Hepatocyte (in vitro differentiated cells): ENCODE measurements around the gene MRPL24. TPM values are rescaled to one million over a fixed set of nuclear protein-coding genes. Genes with fewer than 3 reads are reported as not detected.

Experiments used
- DNase-seq: peaks from one replicate; pipeline ENCODE4 v3.0.0-alpha.2; 2016; ENCODE audit warnings: low spot score
- H2AFZ ChIP-seq: fragments of 200-600 bp; sonication (generic); 2 replicates; pipeline ENCODE4 v1.6.0; 2016; ENCODE audit warnings: antibody characterized with exemption, mild to moderate bottlenecking
- H3K27ac ChIP-seq: fragments of 200-600 bp; sonication (generic); 2 replicates; pipeline ENCODE4 v1.5.1; 2016; ENCODE audit warnings: mild to moderate bottlenecking
- H3K27me3 ChIP-seq: fragments of 200-600 bp; sonication (generic); 2 replicates; pipeline ENCODE4 v1.6.1; 2016
- H3K36me3 ChIP-seq: fragments of 200-600 bp; sonication (generic); replicated peaks from 2 replicates; pipeline ENCODE4 v1.5.1; 2016; ENCODE audit warnings: low read depth; ENCODE audit not compliant: insufficient read depth
- H3K4me1 ChIP-seq: fragments of 200-600 bp; sonication (generic); 2 replicates; pipeline ENCODE4 v1.5.1; 2016; ENCODE audit warnings: mild to moderate bottlenecking, moderate library complexity; ENCODE audit not compliant: insufficient read depth
- H3K4me2 ChIP-seq: fragments of 200-600 bp; sonication (generic); 2 replicates; pipeline ENCODE4 v1.6.0; 2016
- H3K4me3 ChIP-seq: fragments of 200-600 bp; sonication (generic); 2 replicates; pipeline ENCODE4 v1.5.1; 2016; ENCODE audit warnings: mild to moderate bottlenecking
- H3K79me2 ChIP-seq: fragments of 200-600 bp; sonication (generic); 2 replicates; pipeline ENCODE4 v1.6.0; 2017; ENCODE audit warnings: mild to moderate bottlenecking
- H3K9me2 ChIP-seq: fragments of 200-600 bp; sonication (generic); replicated peaks from 2 replicates; pipeline ENCODE4 v1.6.0; 2017; ENCODE audit warnings: mild to moderate bottlenecking; ENCODE audit not compliant: insufficient read depth
- H3K9me3 ChIP-seq: fragments of 200-600 bp; sonication (generic); 2 replicates; pipeline ENCODE4 v1.5.1; 2016; ENCODE audit warnings: low read depth, mild to moderate bottlenecking
- H4K20me1 ChIP-seq: fragments of 200-600 bp; sonication (generic); 2 replicates; pipeline ENCODE4 v1.6.0; 2016; ENCODE audit warnings: mild to moderate bottlenecking; ENCODE audit not compliant: insufficient read depth, poor library complexity, severe bottlenecking
- EZH2 ChIP-seq: fragments of 200-600 bp; sonication (generic); IDR thresholded peaks from 2 replicates; pipeline ENCODE4 v1.6.1; 2016; ENCODE audit warnings: antibody characterized with exemption, mild to moderate bottlenecking, borderline replicate concordance
- EZH2phosphoT487 ChIP-seq: fragments of 200-600 bp; sonication (generic); IDR thresholded peaks from one replicate; pipeline ENCODE4 v1.6.1; 2018; ENCODE audit warnings: antibody characterized with exemption, mild to moderate bottlenecking, low read depth, moderate library complexity; ENCODE audit not compliant: unreplicated experiment, severe bottlenecking
- WGBS: methylation state at CpG from one replicate; pipeline ENCODE4 v1.1.6; 2016; ENCODE audit warnings: low lambda C conversion rate; ENCODE audit errors: missing lambda C conversion rate; 5-methylcytosine and 5-hydroxymethylcytosine counted together
- polyA plus RNA-seq: library from polyadenylated mRNA; unstranded; fragments of >200 nt; fragmentation: Nextera tagmentation; extraction: Ambion mirVana; gene quantifications from 2 replicates; pipeline ENCODE4 v1.2.1, GENCODE V29; 2016
- total RNA-seq: library from RNA; depleted of rRNA; stranded (reverse); fragments of >200 nt; gene quantifications from 2 replicates; pipeline ENCODE4 v1.2.3, GENCODE V29; 2014
- TF ChIP-seq, protein P1 (sequence below): fragments of 200-600 bp; sonication (generic); IDR thresholded peaks from 2 replicates; pipeline ENCODE4 v1.5.1; 2016; ENCODE audit warnings: antibody characterized with exemption, mild to moderate bottlenecking; ENCODE audit not compliant: poor library complexity

MRPL24 gene
- total and polyA plus RNA-seq, 2 experiments from 2014 or later, result 40.4 to 64.1 TPM

DNA sequence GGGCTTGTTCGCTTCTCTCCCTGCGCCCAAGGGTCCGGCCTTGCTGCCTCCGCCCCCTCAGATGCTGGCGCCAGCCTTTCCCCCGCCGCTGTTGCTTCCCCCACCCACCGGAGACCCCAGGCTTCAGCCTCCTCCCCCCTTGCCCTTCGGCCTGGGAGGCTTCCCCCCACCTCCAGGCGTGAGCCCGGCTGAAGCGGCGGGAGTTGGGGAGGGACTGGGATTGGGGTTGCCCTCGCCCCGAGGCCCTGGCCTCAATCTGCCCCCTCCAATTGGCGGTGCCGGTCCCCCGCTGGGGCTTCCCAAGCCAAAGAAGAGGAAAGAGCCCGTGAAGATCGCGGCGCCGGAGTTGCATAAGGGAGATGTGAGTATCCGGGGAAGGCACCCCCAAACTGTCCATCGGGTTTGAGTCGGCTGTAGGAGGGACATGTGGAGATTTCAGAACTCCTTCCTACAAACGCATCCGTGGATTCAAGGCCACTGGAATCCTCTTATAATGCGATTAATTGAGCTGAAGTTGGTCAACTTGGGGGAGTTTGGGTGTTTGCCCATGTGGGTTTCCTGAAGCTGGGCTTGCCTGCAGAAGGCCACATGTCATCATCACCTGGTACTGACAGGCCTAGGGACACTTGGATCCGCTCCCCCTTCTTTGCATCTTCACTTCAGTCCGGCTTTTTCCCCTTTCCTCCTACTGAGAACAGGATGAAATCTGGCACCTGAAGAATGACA, 27.2 kb upstream of the MRPL24 start:
- H4K20me1 ChIP-seq, result peaks cover 34% of the 10 kb centered on the region
- H3K79me2 ChIP-seq, result peaks cover 63% of the 10 kb centered on the region
- no peaks in the 10 kb centered on the region for H3K27me3 ChIP-seq
- H3K4me3 ChIP-seq, result peak overlapping the region; percentile 48
- peak; percentile 38 for DNase-seq
- H3K9me3 ChIP-seq, result no peaks in the 10 kb centered on the region
- H3K27ac ChIP-seq, result peak overlapping the region; percentile 85
- peaks cover 34% of the 10 kb centered on the region for H3K4me1 ChIP-seq
- 3% methylated on average over 20 of the region's 31 CpGs for WGBS
- TF ChIP-seq EZH2phosphoT487 (no peak), EZH2 (no peak)
- TF ChIP-seq, protein P1, sequence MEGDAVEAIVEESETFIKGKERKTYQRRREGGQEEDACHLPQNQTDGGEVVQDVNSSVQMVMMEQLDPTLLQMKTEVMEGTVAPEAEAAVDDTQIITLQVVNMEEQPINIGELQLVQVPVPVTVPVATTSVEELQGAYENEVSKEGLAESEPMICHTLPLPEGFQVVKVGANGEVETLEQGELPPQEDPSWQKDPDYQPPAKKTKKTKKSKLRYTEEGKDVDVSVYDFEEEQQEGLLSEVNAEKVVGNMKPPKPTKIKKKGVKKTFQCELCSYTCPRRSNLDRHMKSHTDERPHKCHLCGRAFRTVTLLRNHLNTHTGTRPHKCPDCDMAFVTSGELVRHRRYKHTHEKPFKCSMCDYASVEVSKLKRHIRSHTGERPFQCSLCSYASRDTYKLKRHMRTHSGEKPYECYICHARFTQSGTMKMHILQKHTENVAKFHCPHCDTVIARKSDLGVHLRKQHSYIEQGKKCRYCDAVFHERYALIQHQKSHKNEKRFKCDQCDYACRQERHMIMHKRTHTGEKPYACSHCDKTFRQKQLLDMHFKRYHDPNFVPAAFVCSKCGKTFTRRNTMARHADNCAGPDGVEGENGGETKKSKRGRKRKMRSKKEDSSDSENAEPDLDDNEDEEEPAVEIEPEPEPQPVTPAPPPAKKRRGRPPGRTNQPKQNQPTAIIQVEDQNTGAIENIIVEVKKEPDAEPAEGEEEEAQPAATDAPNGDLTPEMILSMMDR, result no peak
- peak overlapping the region; percentile 94 for H3K4me2 ChIP-seq
- H2AFZ ChIP-seq, result no peak overlapping the region
- H3K9me2 ChIP-seq, result no peaks in the 10 kb centered on the region
- H3K36me3 ChIP-seq, result no peaks in the 10 kb centered on the region

DNA sequence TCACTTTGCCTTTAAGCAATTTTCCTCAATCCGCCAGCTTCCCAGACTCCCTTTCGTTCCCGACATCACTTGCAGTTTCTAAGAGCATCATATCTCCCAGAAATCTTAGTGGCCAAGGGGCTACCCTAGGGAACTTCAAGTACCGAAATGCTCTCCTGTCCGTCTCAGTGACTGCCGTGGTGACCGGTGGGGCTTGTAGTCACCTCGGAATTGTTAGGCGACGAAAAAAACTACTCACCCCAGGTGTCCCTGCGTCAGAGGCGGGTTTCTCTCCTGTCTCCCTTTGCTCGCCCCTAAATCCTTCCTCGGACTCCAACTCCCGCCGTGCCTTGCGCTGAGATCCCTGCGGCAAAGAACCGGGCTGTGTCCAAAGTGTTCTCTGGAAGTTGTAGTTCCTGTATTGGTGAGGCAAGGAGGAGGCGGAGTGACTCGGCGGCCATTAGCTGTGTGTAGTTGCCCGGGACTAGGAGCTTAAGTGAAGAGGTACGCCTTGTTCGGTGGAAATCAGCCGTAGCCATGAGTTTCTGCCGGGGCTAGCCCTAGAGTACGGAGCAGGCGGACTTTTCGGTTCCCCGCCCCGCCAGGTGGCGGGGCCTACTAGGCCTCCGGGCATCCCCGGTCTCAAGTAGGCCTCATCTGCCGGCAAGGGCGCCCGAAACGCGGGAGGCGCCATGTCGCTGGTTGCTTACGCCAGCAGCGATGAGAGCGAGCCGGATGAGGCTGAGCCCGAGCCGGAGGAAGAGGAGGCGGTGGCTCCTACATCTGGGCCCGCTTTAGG, 26.4 kb upstream of the MRPL24 start, which contains the start of gene PRCC:
TSS of gene PRCC (plus strand) at position 435 of the 778 bp plus-strand sequence. CDS start at position 672, 237 bp downstream.
- Histone ChIP-seq H3K79me2 (peaks cover 55% of the 10 kb centered on the region), H3K27me3 (no peaks in the 10 kb centered on the region), H3K9me2 (no peaks in the 10 kb centered on the region), H3K4me1 (peaks cover 26% of the 10 kb centered on the region), H3K4me2 (peak within 1 kb of the TSS; percentile 94), H3K36me3 (no peaks in the 10 kb centered on the region), H4K20me1 (peaks cover 26% of the 10 kb centered on the region), H3K9me3 (no peaks in the 10 kb centered on the region), H3K4me3 (peak within 1 kb of the TSS; percentile 48), H3K27ac (peak within 1 kb of the TSS; percentile 85), H2AFZ (peak within 1 kb of the TSS; percentile 46)
- peak; percentile 99 for DNase-seq
- WGBS, result 1% methylated on average over 36 of the region's 50 CpGs
- TF ChIP-seq EZH2phosphoT487 (no peak), EZH2 (no peak)
- TF ChIP-seq, protein P1, result no peak

DNA sequence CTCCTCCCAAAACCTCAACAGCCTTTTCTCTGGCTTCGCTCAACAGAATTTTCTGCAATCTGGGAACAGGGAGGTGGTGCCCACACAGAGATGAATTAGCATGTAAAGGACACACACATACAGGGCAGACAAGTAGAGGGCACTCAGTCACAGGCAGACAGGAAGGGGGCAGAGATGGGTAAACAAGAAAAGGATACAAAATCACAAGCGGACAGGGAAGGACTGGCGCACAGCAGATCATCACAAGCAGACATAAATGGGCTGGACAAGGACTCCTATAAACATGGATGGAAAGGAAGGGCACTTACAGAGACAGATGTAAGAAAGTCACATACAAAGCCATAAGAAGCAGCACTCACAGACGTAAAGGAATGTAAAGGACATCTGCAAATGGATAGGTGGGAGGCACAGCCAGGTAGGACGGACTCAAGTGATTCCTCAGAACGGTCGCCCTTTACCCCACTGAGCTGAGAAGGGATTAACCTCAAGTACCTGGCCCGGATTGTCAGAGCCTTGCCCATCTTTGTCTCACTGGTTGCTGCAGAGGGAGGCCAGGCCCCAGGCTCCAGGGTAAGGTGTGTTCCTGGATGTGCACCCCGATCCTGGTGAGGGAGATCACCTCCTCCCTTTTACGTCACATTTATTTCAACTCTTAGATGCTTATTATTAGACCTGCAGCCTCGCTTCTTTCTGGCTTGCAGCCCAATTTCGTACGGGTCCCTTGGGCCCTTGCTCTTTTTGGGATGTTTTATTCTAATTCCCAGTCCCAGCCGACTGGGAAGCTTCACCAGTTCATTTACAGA, 25.6 kb upstream of the MRPL24 start:
- Histone ChIP-seq H3K4me1 (peaks cover 20% of the 10 kb centered on the region), H3K9me2 (no peaks in the 10 kb centered on the region), H3K4me3 (peak overlapping the region; percentile 17), H4K20me1 (peaks cover 20% of the 10 kb centered on the region), H3K27ac (peak overlapping the region; percentile 82), H3K9me3 (no peaks in the 10 kb centered on the region), H3K79me2 (peaks cover 47% of the 10 kb centered on the region), H2AFZ (peak overlapping the region; percentile 46), H3K4me2 (peak overlapping the region; percentile 74), H3K27me3 (no peaks in the 10 kb centered on the region), H3K36me3 (no peaks in the 10 kb centered on the region)
- 22% methylated on average over 14 of the region's 14 CpGs for WGBS
- no peak for TF ChIP-seq EZH2
- no peak for TF ChIP-seq EZH2phosphoT487
- DNase-seq, result peak; percentile 41
